ENCODE measurements around the gene GTF3C4. TPM values are rescaled to one million over a fixed set of nuclear protein-coding genes. Genes with fewer than 3 reads are reported as not detected.

GTF3C4 gene
- total RNA-seq, 1 experiment from 2014 or later, result 42.5 TPM

DNA sequence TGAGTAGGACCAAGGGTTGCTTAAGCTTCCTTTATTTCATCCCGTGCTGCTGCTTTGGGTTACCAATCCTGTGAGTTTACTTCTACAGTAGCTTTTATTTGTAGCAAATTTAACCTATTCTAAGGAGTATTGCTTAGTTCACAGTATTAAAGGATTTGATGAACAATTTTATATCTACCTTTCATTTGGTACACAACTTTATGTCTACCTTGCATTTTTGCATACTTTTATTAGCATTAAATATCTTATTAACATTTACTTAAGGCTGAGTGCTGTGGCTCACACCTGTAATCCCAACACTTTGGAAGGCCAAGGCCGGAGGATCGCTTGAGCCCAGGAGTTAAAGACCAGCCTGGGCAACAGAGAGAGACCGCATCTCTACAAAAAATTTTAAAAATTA lies 4.2 kb downstream of the GTF3C4 start:
- no peak for DNase-seq
- Mint-ChIP-seq H3K36me3 (ENCODE audit: insufficient read depth in 1 of 3, low read depth in 3 of 3) (peaks cover 29 to 34% (median 32%) of the 10 kb centered on the region in 3 experiments), H3K27ac (no peak overlapping the region), H3K27me3 (ENCODE audit: low read depth) (no peaks in the 10 kb centered on the region), H3K4me3 (no peak overlapping the region), H3K9me3 (no peaks in the 10 kb centered on the region), H3K4me1 (peaks cover 21 to 22% of the 10 kb centered on the region in 2 experiments)
- H3K79me1 ChIP-seq (ENCODE audit: insufficient read depth, low read depth, low read length, poor library complexity, severe bottlenecking), result peaks cover 4% of the 10 kb centered on the region
- H3T11ph ChIP-seq (ENCODE audit: low read length), result no peak overlapping the region
- no peak overlapping the region for H3K56ac ChIP-seq (ENCODE audit: insufficient read length, low read depth, low read length)
- H3K9me3 ChIP-seq (ENCODE audit: control insufficient read depth, low read depth, low read length), result no peaks in the 10 kb centered on the region
- H3K14ac ChIP-seq (ENCODE audit: insufficient read depth, low read length), result no peak overlapping the region
- no peak overlapping the region for H4K5ac ChIP-seq (ENCODE audit: insufficient read length, low read depth, low read length)
- H2BK120ac ChIP-seq (ENCODE audit: low read depth, low read length, poor library complexity, severe bottlenecking), result no peak overlapping the region
- no peak overlapping the region for H3K27ac ChIP-seq (ENCODE audit: insufficient read length, low read depth, low read length)
- WGBS (ENCODE audit: extremely low coverage, insufficient read length, low lambda C conversion rate), result no CpG with 5 or more reads among the region's 4 CpGs
- H4K8ac ChIP-seq (replicated peaks; ENCODE audit: insufficient read length, low read depth, low read length), result no peak overlapping the region
- H3K23ac ChIP-seq (ENCODE audit: insufficient read length, low read depth, low read length), result no peak overlapping the region
- H3K27me3 ChIP-seq (ENCODE audit: insufficient read depth, low read length), result no peaks in the 10 kb centered on the region
- H2BK5ac ChIP-seq (ENCODE audit: insufficient read length, low read length), result no peak overlapping the region
- H4K91ac ChIP-seq (ENCODE audit: insufficient read length, low read depth, low read length), result no peak overlapping the region
- H2BK20ac ChIP-seq (ENCODE audit: low read depth, low read length, poor library complexity, severe bottlenecking), result no peak overlapping the region
- H3K4me1 ChIP-seq (ENCODE audit: insufficient read depth, low read length), result no peaks in the 10 kb centered on the region; the same call in 1 of the 2 replicates
- peaks cover 56% of the 10 kb centered on the region for H3K79me2 ChIP-seq (ENCODE audit: insufficient read depth, low read length)
- H3K18ac ChIP-seq (ENCODE audit: insufficient read length, low read depth, low read length), result no peak overlapping the region
- TF ChIP-seq, protein P1, sequence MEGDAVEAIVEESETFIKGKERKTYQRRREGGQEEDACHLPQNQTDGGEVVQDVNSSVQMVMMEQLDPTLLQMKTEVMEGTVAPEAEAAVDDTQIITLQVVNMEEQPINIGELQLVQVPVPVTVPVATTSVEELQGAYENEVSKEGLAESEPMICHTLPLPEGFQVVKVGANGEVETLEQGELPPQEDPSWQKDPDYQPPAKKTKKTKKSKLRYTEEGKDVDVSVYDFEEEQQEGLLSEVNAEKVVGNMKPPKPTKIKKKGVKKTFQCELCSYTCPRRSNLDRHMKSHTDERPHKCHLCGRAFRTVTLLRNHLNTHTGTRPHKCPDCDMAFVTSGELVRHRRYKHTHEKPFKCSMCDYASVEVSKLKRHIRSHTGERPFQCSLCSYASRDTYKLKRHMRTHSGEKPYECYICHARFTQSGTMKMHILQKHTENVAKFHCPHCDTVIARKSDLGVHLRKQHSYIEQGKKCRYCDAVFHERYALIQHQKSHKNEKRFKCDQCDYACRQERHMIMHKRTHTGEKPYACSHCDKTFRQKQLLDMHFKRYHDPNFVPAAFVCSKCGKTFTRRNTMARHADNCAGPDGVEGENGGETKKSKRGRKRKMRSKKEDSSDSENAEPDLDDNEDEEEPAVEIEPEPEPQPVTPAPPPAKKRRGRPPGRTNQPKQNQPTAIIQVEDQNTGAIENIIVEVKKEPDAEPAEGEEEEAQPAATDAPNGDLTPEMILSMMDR (conservative IDR thresholded peaks at IDR 0.05), result no peak
- no peaks in the 10 kb centered on the region for H4K20me1 ChIP-seq (ENCODE audit: control insufficient read depth, insufficient read depth, insufficient read length)
- no peak overlapping the region for H3K4me2 ChIP-seq (ENCODE audit: insufficient read depth, insufficient read length, low read length)
- no peak overlapping the region for H2AK5ac ChIP-seq (ENCODE audit: insufficient read length, low read length)
- H2BK15ac ChIP-seq (ENCODE audit: low read depth, low read length), result no peak overlapping the region
- no peak overlapping the region for H2BK12ac ChIP-seq (ENCODE audit: insufficient read length, low read depth, low read length)
- H2AFZ ChIP-seq (ENCODE audit: low read length), result no peak overlapping the region
- peaks cover 5% of the 10 kb centered on the region for H3K23me2 ChIP-seq (ENCODE audit: insufficient read length, low read depth, low read length, poor library complexity, severe bottlenecking)
- no peak overlapping the region for H3K9ac ChIP-seq (ENCODE audit: extremely low read depth, insufficient read length, low read length)
- H3K4ac ChIP-seq (ENCODE audit: low read depth, low read length), result no peak overlapping the region

Data from H9 (cell line).